Immature natural killer cell (primary cell): ENCODE measurements around the gene ITGA7. TPM values are rescaled to one million over a fixed set of nuclear protein-coding genes. Genes with fewer than 3 reads are reported as not detected.
A peak's percentile ranks its signal among the peaks of the same experiment; 100 is the strongest.

ENCODE experiments used
- DNase-seq, 3 donors: peaks; one replicate each; pipeline ENCODE4 v3.0.0; 2022; ENCODE audit warnings: mixed read lengths in 1 of 3
- H3K27ac Mint-ChIP-seq, 6 donors: one replicate each; pipeline ENCODE4 v1.8.0; 2020; ENCODE audit warnings: mixed read lengths in 6 of 6, mild to moderate bottlenecking in 5 of 6, inconsistent platforms in 4 of 6, moderate library complexity in 3 of 6
- H3K27me3 Mint-ChIP-seq, 3 donors: one replicate each; pipeline ENCODE4 v1.8.0; 2020 to 2021; ENCODE audit warnings: low read depth in 3 of 3, mild to moderate bottlenecking in 3 of 3, mixed read lengths in 3 of 3, moderate library complexity in 3 of 3, inconsistent platforms in 1 of 3
- H3K36me3 Mint-ChIP-seq, 3 donors: one replicate each; pipeline ENCODE4 v1.8.0; 2020; ENCODE audit warnings: mixed read lengths in 3 of 3, inconsistent platforms in 2 of 3, mild to moderate bottlenecking in 2 of 3
- H3K4me1 Mint-ChIP-seq, 2 donors: one replicate each; pipeline ENCODE4 v1.8.0; 2020; ENCODE audit warnings: inconsistent platforms in 2 of 2, mild to moderate bottlenecking in 2 of 2, mixed read lengths in 2 of 2, moderate library complexity in 1 of 2
- H3K4me3 Mint-ChIP-seq, 5 donors: one replicate each; pipeline ENCODE4 v1.8.0; 2020; ENCODE audit warnings: mild to moderate bottlenecking in 5 of 5, mixed read lengths in 5 of 5, inconsistent platforms in 3 of 5, moderate library complexity in 3 of 5
- H3K9me3 Mint-ChIP-seq, 6 donors: one replicate each; pipeline ENCODE4 v1.8.0; 2020; ENCODE audit warnings: mild to moderate bottlenecking in 6 of 6, mixed read lengths in 6 of 6, inconsistent platforms in 4 of 6, moderate library complexity in 3 of 6
- polyA plus RNA-seq, 3 donors: library from polyadenylated mRNA; unstranded; fragments of 300-500 nt; fragmentation: Illumina TruSeq; gene quantifications; one replicate each; pipeline ENCODE4 v1.2.3, GENCODE V29; 2021

ITGA7 gene
- polyA plus RNA-seq, 3 donors from 2014 or later = 0.31 TPM; not detected in 2

GRCh38 chr12:55728939-55729818, 21.5 kb upstream of the ITGA7 start, which contains the start of gene CD63:
CD63 (minus strand) TSS chr12:55729009; CDS start chr12:55728341, 668 bp downstream.
- no peaks in the 10 kb centered on the region for H3K9me3 Mint-ChIP-seq
- peaks cover 61 to 73% of the 10 kb centered on the region in 2 donors for H3K4me1 Mint-ChIP-seq
- H3K27ac Mint-ChIP-seq = peak within 1 kb of the TSS; percentile 88 to 97 (median 94)
- peak; percentile 76 to 79 (median 77) for DNase-seq
- H3K27me3 Mint-ChIP-seq = peaks cover 0 to 9% (median 5%) of the 10 kb centered on the region in 3 donors
- peak within 1 kb of the TSS; percentile 80 to 93 (median 88) for H3K4me3 Mint-ChIP-seq
- H3K36me3 Mint-ChIP-seq = peaks cover 0 to 18% (median 4%) of the 10 kb centered on the region in 3 donors

- peak in 2 of 3 donors; percentile 17 to 22 for DNase-seq
- no peaks in the 10 kb centered on the region for H3K9me3 Mint-ChIP-seq
- peak overlapping the region; percentile 80 to 93 (median 86) for H3K4me3 Mint-ChIP-seq
- peaks cover 0 to 18% (median 4%) of the 10 kb centered on the region in 3 donors for H3K36me3 Mint-ChIP-seq
- peaks cover 61 to 73% of the 10 kb centered on the region in 2 donors for H3K4me1 Mint-ChIP-seq
- peaks cover 0 to 12% (median 5%) of the 10 kb centered on the region in 3 donors for H3K27me3 Mint-ChIP-seq
- H3K27ac Mint-ChIP-seq = peak overlapping the region; percentile 83 to 92 (median 88)
Observed at GRCh38 chr12:55728186-55728938, 20.7 kb upstream of the ITGA7 start.

GRCh38 chr12:55727643-55728185, 20.0 kb upstream of the ITGA7 start:
- no peaks in the 10 kb centered on the region for H3K9me3 Mint-ChIP-seq
- H3K36me3 Mint-ChIP-seq = peaks cover 0 to 18% (median 4%) of the 10 kb centered on the region in 3 donors
- H3K4me1 Mint-ChIP-seq = peaks cover 61 to 70% of the 10 kb centered on the region in 2 donors
- DNase-seq = no peak
- H3K27ac Mint-ChIP-seq = peak overlapping the region; percentile 83 to 92 (median 88)
- peak overlapping the region; percentile 80 to 88 (median 86) for H3K4me3 Mint-ChIP-seq
- H3K27me3 Mint-ChIP-seq = peaks cover 0 to 12% (median 5%) of the 10 kb centered on the region in 3 donors

- Mint-ChIP-seq H3K36me3 (peaks cover 0 to 18% (median 4%) of the 10 kb centered on the region in 3 donors), H3K27ac (peak overlapping the region; percentile 83 to 92 (median 88)), H3K27me3 (peaks cover 0 to 12% (median 5%) of the 10 kb centered on the region in 3 donors), H3K9me3 (no peaks in the 10 kb centered on the region), H3K4me1 (peaks cover 54 to 62% of the 10 kb centered on the region in 2 donors), H3K4me3 (peak overlapping the region; percentile 80 to 88 (median 86))
- no peak for DNase-seq
Observed at GRCh38 chr12:55726971-55727370, 19.3 kb upstream of the ITGA7 start.

- Mint-ChIP-seq H3K4me3 (peak overlapping the region in 3 of 5 donors; percentile 3 to 27 (median 21)), H3K9me3 (no peaks in the 10 kb centered on the region), H3K27me3 (peaks cover 0 to 12% (median 5%) of the 10 kb centered on the region in 3 donors), H3K36me3 (peaks cover 0 to 18% (median 4%) of the 10 kb centered on the region in 3 donors), H3K4me1 (peaks cover 49 to 56% of the 10 kb centered on the region in 2 donors), H3K27ac (peak overlapping the region in 5 of 6 donors; percentile 51 to 72 (median 63))
- DNase-seq = no peak
Observed at GRCh38 chr12:55725556-55725955, 17.9 kb upstream of the ITGA7 start.

GRCh38 chr12:55724940-55725309, 17.2 kb upstream of the ITGA7 start:
- no peak overlapping the region for H3K4me3 Mint-ChIP-seq
- H3K4me1 Mint-ChIP-seq = peaks cover 48 to 56% of the 10 kb centered on the region in 2 donors
- no peaks in the 10 kb centered on the region for H3K9me3 Mint-ChIP-seq
- no peak for DNase-seq
- peaks cover 0 to 18% (median 4%) of the 10 kb centered on the region in 3 donors for H3K36me3 Mint-ChIP-seq
- peak overlapping the region; percentile 51 to 84 (median 70) for H3K27ac Mint-ChIP-seq
- H3K27me3 Mint-ChIP-seq = peaks cover 0 to 6% (median 5%) of the 10 kb centered on the region in 3 donors

GRCh38 chr12:55724226-55724939, 16.7 kb upstream of the ITGA7 start:
- Mint-ChIP-seq H3K36me3 (peaks cover 0 to 18% (median 4%) of the 10 kb centered on the region in 3 donors), H3K27ac (peak overlapping the region; percentile 31 to 84 (median 69)), H3K4me3 (no peak overlapping the region), H3K4me1 (peaks cover 44 to 55% of the 10 kb centered on the region in 2 donors), H3K9me3 (no peaks in the 10 kb centered on the region), H3K27me3 (peaks cover 0 to 5% (median 3%) of the 10 kb centered on the region in 3 donors)
- DNase-seq = peak; percentile 60 to 67 (median 62)

- Mint-ChIP-seq H3K27ac (peak overlapping the region in 4 of 6 donors; percentile 6 to 80 (median 44)), H3K27me3 (peaks cover 0 to 3% (median 3%) of the 10 kb centered on the region in 3 donors), H3K4me1 (peaks cover 47 to 58% of the 10 kb centered on the region in 2 donors), H3K36me3 (peaks cover 0 to 18% (median 4%) of the 10 kb centered on the region in 3 donors), H3K9me3 (no peaks in the 10 kb centered on the region), H3K4me3 (no peak overlapping the region)
- DNase-seq = no peak
Observed at GRCh38 chr12:55723516-55724225, 16.0 kb upstream of the ITGA7 start.

- Mint-ChIP-seq H3K27ac (peak overlapping the region in 1 of 6 donors; percentile 74), H3K36me3 (peaks cover 0 to 18% (median 4%) of the 10 kb centered on the region in 3 donors), H3K27me3 (peaks cover 0 to 3% (median 3%) of the 10 kb centered on the region in 3 donors)
Observed at GRCh38 chr12:55722948-55723347, 15.2 kb upstream of the ITGA7 start.

GRCh38 chr12:55721601-55722213, 14.0 kb upstream of the ITGA7 start:
- DNase-seq = no peak
- H3K9me3 Mint-ChIP-seq = no peaks in the 10 kb centered on the region
- peaks cover 3 to 5% (median 3%) of the 10 kb centered on the region in 3 donors for H3K27me3 Mint-ChIP-seq
- peak overlapping the region in 1 of 6 donors; percentile 72 for H3K27ac Mint-ChIP-seq
- H3K4me1 Mint-ChIP-seq = peaks cover 48 to 66% of the 10 kb centered on the region in 2 donors
- no peak overlapping the region for H3K4me3 Mint-ChIP-seq
- H3K36me3 Mint-ChIP-seq = peaks cover 0 to 15% (median 2%) of the 10 kb centered on the region in 3 donors

More at GRCh38 chr12:55722948-55723347, 15.2 kb upstream of the ITGA7 start:
- Mint-ChIP-seq H3K4me1 (peaks cover 49 to 66% of the 10 kb centered on the region in 2 donors), H3K4me3 (no peak overlapping the region), H3K9me3 (no peaks in the 10 kb centered on the region)
- DNase-seq = no peak

GRCh38 chr12:55720894-55721444, 13.3 kb upstream of the ITGA7 start:
- Mint-ChIP-seq H3K36me3 (peaks cover 0 to 12% (median 0%) of the 10 kb centered on the region in 3 donors), H3K9me3 (no peaks in the 10 kb centered on the region), H3K4me3 (peak overlapping the region in 2 of 5 donors; percentile 30 to 74), H3K27me3 (peaks cover 8 to 12% (median 10%) of the 10 kb centered on the region in 3 donors), H3K4me1 (peaks cover 47 to 65% of the 10 kb centered on the region in 2 donors), H3K27ac (peak overlapping the region in 4 of 6 donors; percentile 39 to 72 (median 52))
- peak; percentile 28 to 75 (median 48) for DNase-seq
